ENCODE measurements around the gene MUC4.
"Not testable (repeated sequence)": the region's sequence is repeated elsewhere in the genome, so short reads cannot be mapped to it uniquely, and the experiment has no call there.

Gene MUC4

GRCh38 chr3:195812366-195812765, 637 bp upstream of the MUC4 start:
- no peak for FAIRE-seq

GRCh38 chr3:195810455-195810845, 1.3 kb downstream of the MUC4 start:
- no peak for FAIRE-seq

GRCh38 chr3:195809796-195810454, 1.8 kb downstream of the MUC4 start:
- FAIRE-seq, result no peak

- no peak for FAIRE-seq
Observed at GRCh38 chr3:195809291-195809785, 2.4 kb downstream of the MUC4 start.

GRCh38 chr3:195808741-195809290, 2.9 kb downstream of the MUC4 start:
- no peak for FAIRE-seq

GRCh38 chr3:195807681-195808121, 4.0 kb downstream of the MUC4 start:
- FAIRE-seq, result no peak

GRCh38 chr3:195806916-195807231, 4.9 kb downstream of the MUC4 start:
- FAIRE-seq, result no peak

- no peak for FAIRE-seq
Observed at GRCh38 chr3:195806211-195806915, 5.4 kb downstream of the MUC4 start.

GRCh38 chr3:195805588-195805987, 6.1 kb downstream of the MUC4 start:
- not testable (repeated sequence) for FAIRE-seq

- no peak for FAIRE-seq
Observed at GRCh38 chr3:195805181-195805580, 6.5 kb downstream of the MUC4 start.

- FAIRE-seq, result no peak
Observed at GRCh38 chr3:195803289-195803908, 8.3 kb downstream of the MUC4 start.

GRCh38 chr3:195802795-195803194, 8.9 kb downstream of the MUC4 start:
- no peak for FAIRE-seq

- no peak for FAIRE-seq
Observed at GRCh38 chr3:195802261-195802701, 9.4 kb downstream of the MUC4 start.

- no peak for FAIRE-seq
Observed at GRCh38 chr3:195801251-195802183, 10.2 kb downstream of the MUC4 start.

GRCh38 chr3:195800240-195800639, 11.5 kb downstream of the MUC4 start:
- no peak for FAIRE-seq

GRCh38 chr3:195796795-195797194, 14.9 kb downstream of the MUC4 start:
- no peak for FAIRE-seq

- FAIRE-seq, result no peak
Observed at GRCh38 chr3:195794708-195795107, 17.0 kb downstream of the MUC4 start.

GRCh38 chr3:195792621-195793020, 19.1 kb downstream of the MUC4 start:
- FAIRE-seq, result not testable (repeated sequence)

- no peak for FAIRE-seq
Observed at GRCh38 chr3:195790901-195791300, 20.8 kb downstream of the MUC4 start.

- FAIRE-seq, result no peak
Observed at GRCh38 chr3:195788711-195789581, 22.8 kb downstream of the MUC4 start.

GRCh38 chr3:195785781-195786405, 25.8 kb downstream of the MUC4 start:
- FAIRE-seq, result not testable (repeated sequence)
